ENCODE results near the gene DICER1. TPM values are rescaled to one million over a fixed set of nuclear protein-coding genes. Genes with fewer than 3 reads are reported as not detected.

DICER1 gene
- total RNA-seq, 3 donors from 2014 or later = 74.9 to 126 (median 78.0) TPM

GRCh38 chr14:95119336-95119735 is 38.0 kb downstream of the DICER1 start:
- Histone ChIP-seq H3K27ac (no peak overlapping the region), H3K27me3 (no peaks in the 10 kb centered on the region), H3K9me3 (no peaks in the 10 kb centered on the region)

GRCh38 chr14:95117937-95118721 is 39.2 kb downstream of the DICER1 start:
- intact Hi-C loops (cut with DNase I; ENCODE audit: low total_unique reads) = no loop called here
- Histone ChIP-seq H3K4me1 (no peaks in the 10 kb centered on the region), H3K27ac (no peak overlapping the region), H3K27me3 (no peaks in the 10 kb centered on the region), H3K36me3 (peaks cover 4% of the 10 kb centered on the region), H3K4me3 (no peak overlapping the region), H3K9me3 (no peaks in the 10 kb centered on the region)
- DNase-seq (ENCODE audit: low spot score in 2 of 2) = no peak
- no peak for TF ChIP-seq CTCF (IDR thresholded peaks at IDR 0.05)
- no peak for TF ChIP-seq POLR2AphosphoS5 (IDR thresholded peaks at IDR 0.05)
- no peak for TF ChIP-seq POLR2A (IDR thresholded peaks at IDR 0.05)

More at GRCh38 chr14:95119336-95119735, 38.0 kb downstream of the DICER1 start:
- no peak for DNase-seq (ENCODE audit: low spot score in 2 of 2)
- peaks cover 4% of the 10 kb centered on the region for H3K36me3 ChIP-seq
- no peak overlapping the region for H3K4me3 ChIP-seq
- TF ChIP-seq POLR2A (IDR thresholded peaks at IDR 0.05) = no peak
- TF ChIP-seq POLR2AphosphoS5 (IDR thresholded peaks at IDR 0.05) = no peak
- no peak for TF ChIP-seq CTCF (IDR thresholded peaks at IDR 0.05)
- no peaks in the 10 kb centered on the region for H3K4me1 ChIP-seq
- intact Hi-C loops (cut with DNase I; ENCODE audit: low total_unique reads) = no loop called here

- intact Hi-C loops (cut with DNase I; ENCODE audit: low total_unique reads) = no loop called here
- peaks cover 4% of the 10 kb centered on the region for H3K36me3 ChIP-seq
- no peak for DNase-seq (ENCODE audit: low spot score in 2 of 2)
Observed at GRCh38 chr14:95113476-95113875, 43.9 kb downstream of the DICER1 start.

GRCh38 chr14:95111507-95112164 is 45.7 kb downstream of the DICER1 start:
- no peak overlapping the region for H3K4me3 ChIP-seq
- TF ChIP-seq POLR2A (IDR thresholded peaks at IDR 0.05) (no peak), CTCF (IDR thresholded peaks at IDR 0.05) (no peak), POLR2AphosphoS5 (IDR thresholded peaks at IDR 0.05) (no peak)
- no peak overlapping the region for H3K27ac ChIP-seq
- no peaks in the 10 kb centered on the region for H3K9me3 ChIP-seq
- no peaks in the 10 kb centered on the region for H3K27me3 ChIP-seq
- DNase-seq (ENCODE audit: low spot score in 2 of 2) = no peak
- intact Hi-C loops (cut with DNase I; ENCODE audit: low total_unique reads) = no loop called here
- H3K36me3 ChIP-seq = peaks cover 3% of the 10 kb centered on the region
- H3K4me1 ChIP-seq = no peaks in the 10 kb centered on the region

More at GRCh38 chr14:95113476-95113875, 43.9 kb downstream of the DICER1 start:
- no peaks in the 10 kb centered on the region for H3K27me3 ChIP-seq
- no peaks in the 10 kb centered on the region for H3K4me1 ChIP-seq
- TF ChIP-seq POLR2A (IDR thresholded peaks at IDR 0.05) (no peak), POLR2AphosphoS5 (IDR thresholded peaks at IDR 0.05) (no peak), CTCF (IDR thresholded peaks at IDR 0.05) (no peak)
- no peaks in the 10 kb centered on the region for H3K9me3 ChIP-seq
- H3K27ac ChIP-seq = peak overlapping the region in 1 of 2 donors; percentile 15
- H3K4me3 ChIP-seq = no peak overlapping the region

GRCh38 chr14:95110178-95110577 is 47.2 kb downstream of the DICER1 start:
- Histone ChIP-seq H3K9me3 (no peaks in the 10 kb centered on the region), H3K27me3 (no peaks in the 10 kb centered on the region), H3K36me3 (peaks cover 16% of the 10 kb centered on the region), H3K4me3 (no peak overlapping the region), H3K27ac (no peak overlapping the region), H3K4me1 (no peaks in the 10 kb centered on the region)
- DNase-seq (ENCODE audit: low spot score in 2 of 2) = no peak
- intact Hi-C loops (cut with DNase I; ENCODE audit: low total_unique reads) = no loop called here
- no peak for TF ChIP-seq POLR2AphosphoS5 (IDR thresholded peaks at IDR 0.05)
- no peak for TF ChIP-seq CTCF (IDR thresholded peaks at IDR 0.05)
- TF ChIP-seq POLR2A (IDR thresholded peaks at IDR 0.05) = no peak
